GM10847 (cell line): ENCODE measurements around the gene PLXDC2.

Source experiments
- POLR2A ChIP-seq: IDR thresholded peaks from 2 replicates; pipeline ENCODE4 v1.6.1; 2011; ENCODE audit not compliant: insufficient read length; ENCODE audit errors: extremely low read depth

The PLXDC2 gene

DNA sequence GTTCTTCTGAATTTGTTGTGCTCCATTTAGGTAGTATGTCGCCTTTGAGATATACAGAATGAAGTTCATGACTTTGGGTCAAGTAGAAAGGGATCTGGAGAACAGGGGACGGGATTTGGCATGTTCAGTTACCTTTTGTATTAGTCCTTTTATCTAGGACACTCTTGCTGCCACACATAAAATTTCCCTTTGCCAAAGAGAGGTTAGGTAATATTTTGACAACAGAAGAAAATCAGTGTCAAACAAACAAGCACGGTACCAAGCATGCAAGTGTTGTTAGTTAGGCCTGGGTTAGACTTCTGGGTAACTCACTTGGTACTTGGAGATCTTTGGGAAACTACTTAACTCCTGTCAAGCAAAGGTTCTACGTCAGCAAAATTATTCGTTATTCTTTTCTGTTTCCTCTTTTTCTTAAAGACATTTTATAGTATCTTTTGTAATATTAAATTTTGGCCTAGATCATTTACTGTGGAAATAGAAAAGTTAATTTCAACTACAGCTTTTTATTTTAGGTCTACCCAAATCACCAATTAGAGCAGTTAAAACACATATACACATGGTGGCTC, 116.7 kb downstream of the PLXDC2 start:
- TF ChIP-seq POLR2A = no peak

DNA sequence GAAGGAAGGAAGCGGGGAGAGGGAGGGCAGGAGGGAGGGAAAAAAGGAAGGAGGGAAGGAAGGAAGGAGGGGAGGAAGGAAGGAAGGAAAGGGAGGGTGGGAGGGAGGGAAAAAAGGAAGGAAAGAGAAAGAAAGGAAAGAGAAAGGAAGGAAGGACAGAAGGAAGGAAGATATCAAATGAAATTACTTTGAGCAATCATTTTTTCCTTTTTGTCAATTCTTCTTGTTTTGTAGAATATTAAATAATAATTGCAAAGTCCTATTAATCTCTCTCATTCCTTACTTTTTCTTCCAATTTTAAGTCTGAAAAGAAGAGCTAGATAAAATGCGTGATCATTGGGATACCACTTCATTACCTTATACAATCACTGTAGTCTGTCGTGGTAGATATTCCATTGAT, 117.5 kb downstream of the PLXDC2 start:
- TF ChIP-seq POLR2A = no peak

DNA sequence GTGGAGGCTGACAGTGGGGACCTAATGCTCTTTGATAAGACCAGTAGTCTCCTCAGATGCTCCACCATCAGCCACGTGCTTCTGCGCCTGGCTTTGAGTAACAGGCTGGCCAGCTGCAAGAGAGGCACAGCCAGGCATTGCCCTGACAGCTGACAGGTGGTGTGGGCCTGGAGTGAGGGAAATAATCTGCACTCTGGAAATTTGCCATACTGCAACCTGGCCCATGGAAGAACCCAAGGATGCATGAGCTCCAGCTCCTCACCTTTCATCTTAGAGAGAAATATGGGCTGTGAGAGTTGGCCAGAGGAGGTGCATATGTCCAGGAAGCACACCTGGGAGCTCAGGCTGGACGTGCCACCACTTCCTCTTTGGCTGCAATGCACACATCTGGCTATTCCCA, 118.9 kb downstream of the PLXDC2 start:
- no peak for TF ChIP-seq POLR2A

DNA sequence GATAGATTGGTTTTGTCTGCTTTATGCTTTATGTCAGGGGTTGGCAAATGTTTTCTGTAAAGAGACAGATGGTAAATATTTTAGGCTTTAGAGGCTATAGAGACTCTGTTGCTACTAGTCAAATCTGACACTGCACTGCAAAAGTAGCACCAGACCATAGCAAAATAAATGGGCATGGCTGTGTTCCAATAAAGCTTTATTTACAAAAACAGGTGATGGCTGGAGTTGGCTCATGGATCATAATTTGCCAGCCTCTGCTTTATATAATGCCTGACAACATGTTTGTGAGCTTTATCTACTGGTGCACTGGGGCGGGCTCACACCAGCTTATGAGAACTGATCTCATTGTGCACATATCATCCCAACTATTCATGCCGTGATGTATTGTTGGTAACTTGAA, 120.1 kb downstream of the PLXDC2 start:
- no peak for TF ChIP-seq POLR2A

DNA sequence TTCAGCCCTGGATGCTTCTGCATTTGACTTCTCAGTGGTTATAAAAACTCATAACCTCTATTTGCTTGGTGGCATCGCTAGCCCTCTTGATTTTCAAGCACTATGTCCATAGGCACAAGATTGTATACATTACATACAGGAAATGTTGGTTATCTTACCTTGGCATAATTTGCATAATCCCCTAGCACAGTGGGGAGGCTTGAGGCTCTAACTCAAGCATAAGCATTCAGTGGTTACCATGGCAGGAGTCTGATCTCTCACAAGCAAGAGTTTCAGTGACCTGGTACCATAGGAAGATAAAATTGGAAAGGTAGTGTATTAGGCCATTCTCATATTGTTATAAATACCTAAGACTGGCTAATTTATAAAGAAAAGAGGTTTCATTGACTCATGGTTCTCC, 121.8 kb downstream of the PLXDC2 start:
- no peak for TF ChIP-seq POLR2A

DNA sequence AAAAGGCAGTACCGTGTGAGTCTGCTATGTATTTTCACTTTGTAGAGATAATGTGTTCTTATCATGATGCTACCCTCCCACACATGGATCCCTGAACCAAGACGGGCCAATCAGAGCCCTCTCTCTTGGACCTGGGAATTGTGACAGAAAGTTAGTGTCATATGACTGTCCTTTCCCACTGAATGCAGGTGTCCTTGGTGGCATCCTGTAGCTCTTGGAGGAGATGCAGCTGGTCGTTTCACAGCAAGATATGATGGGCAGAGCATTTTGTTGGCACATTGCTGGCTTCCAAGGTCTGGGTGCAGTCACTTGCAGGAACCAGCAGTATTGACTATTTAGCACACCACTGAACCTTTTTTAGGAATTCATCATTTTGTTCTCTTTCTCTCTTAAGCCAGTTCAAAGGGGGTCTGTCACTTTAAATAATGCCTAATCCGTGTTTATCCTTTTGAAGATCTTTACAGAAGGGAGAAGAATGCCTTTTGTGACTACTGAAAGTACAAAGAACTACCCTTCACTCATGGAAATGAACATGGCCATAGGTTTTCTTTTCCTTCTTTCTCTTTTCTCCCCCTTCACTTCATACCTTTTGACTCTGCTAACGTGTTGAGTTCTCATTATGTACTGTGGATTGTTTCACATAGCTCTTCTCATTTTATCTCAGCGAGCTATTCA, 125.1 kb downstream of the PLXDC2 start:
- TF ChIP-seq POLR2A = no peak

DNA sequence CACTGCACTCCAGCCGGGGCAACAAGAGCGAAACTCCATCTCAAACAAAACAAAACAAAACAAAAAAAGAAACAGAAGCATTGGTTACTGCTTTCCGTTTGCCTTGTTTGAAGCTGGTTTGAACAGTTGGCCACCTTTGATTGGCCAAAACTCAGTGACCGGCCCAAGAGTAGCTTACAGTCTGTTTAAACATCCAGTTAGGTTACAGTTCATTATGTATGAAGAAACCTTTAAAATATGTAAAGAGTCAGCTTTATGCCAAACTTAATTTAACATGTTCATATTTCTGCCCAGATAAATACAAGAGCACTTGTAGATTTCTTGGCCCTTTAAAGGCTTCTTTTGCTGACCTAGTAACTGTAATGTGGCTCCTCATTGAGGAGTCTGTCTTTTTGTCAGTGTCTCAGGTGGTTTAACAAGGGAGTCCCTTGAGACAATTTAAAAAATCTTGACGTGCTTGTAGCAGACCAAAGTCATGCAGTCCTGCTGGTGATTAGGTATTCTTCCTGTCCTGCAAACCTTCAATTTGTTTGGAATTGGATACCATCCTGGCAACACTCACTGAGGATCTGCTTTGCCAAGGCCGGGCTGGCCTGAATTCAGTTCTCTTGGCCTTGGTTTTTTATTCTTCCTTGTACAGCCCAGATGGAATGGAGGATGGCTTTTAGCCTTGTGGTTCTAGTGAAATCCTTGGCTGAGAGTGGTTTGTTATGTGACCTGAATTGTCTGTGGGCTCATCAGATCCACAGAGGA, 128.9 kb downstream of the PLXDC2 start:
- TF ChIP-seq POLR2A = no peak

DNA sequence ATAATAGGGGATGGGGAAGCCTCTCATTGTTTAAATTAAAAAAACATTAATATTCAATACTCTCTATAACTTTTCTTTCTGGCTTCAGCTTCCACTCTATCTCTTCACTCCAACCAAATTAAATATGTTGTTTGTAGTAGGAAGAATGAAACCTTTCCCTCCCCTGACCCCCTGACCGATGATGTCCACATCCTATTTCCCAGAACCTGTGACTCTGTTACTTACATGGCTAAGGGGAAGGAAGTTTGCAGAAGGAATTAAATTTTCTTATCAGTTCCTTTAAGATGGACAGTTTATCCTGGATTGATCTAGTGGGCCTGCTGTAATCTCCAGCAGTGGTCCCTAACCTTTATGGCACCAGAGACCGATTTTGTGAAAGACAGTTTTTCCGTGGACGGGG, 130.0 kb downstream of the PLXDC2 start:
- TF ChIP-seq POLR2A = no peak

DNA sequence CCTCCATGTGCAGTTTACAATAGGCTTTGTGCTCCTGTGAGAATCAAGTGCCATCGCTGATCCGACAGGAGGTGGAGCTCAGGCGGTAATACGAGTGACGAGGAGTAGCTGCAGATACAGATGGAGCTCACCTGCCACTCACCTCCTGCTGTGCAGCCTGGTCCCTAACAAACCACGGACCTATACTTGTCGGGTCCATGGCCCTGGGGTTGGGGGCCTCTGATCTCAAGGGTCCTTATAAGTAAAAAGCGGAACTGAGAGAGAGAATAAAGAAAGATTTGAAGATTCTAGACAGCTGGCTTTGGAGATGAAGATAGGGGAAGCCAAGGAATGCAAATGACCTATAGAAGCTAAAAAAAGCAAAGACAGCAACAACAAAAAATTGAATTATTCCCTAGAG, 130.6 kb downstream of the PLXDC2 start:
- no peak for TF ChIP-seq POLR2A

DNA sequence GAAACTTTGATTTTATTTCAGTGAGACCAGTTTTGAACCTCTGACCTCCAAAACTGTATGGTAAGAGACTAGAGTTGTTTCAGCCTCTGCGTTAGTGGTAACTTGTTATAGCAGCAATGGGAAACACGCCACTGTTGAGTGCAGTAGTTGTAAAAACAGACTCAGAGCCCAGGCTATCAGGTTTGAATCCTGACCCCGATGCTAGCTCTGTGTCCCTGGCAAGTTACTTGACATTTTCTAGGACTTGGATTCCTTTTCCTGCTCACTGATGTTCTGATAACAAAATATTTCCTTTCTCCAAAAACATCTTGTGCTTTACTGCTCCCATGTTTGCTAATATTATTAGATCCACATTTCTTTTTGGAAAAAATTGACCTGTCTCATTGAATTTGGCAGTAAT, 131.0 kb downstream of the PLXDC2 start:
- TF ChIP-seq POLR2A = no peak

DNA sequence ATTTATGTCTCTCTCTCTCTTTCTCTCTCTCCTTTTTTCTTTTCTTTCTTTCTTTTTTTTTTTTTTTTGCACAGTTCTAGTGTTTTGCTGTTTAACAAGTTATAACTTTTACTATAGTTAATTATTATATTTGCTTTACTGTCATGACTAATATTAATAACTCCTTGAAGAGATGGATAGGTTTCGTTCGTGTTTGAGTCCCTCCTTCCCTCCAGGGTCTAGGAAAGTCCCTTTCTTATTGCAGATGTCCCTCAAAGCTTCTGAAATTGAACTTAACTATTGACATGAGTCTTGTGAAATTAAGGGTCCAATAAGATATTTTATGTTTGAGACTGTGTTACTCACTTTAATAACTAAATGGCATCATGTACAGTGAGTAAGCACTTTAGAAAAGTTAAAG, 131.4 kb downstream of the PLXDC2 start:
- no peak for TF ChIP-seq POLR2A

DNA sequence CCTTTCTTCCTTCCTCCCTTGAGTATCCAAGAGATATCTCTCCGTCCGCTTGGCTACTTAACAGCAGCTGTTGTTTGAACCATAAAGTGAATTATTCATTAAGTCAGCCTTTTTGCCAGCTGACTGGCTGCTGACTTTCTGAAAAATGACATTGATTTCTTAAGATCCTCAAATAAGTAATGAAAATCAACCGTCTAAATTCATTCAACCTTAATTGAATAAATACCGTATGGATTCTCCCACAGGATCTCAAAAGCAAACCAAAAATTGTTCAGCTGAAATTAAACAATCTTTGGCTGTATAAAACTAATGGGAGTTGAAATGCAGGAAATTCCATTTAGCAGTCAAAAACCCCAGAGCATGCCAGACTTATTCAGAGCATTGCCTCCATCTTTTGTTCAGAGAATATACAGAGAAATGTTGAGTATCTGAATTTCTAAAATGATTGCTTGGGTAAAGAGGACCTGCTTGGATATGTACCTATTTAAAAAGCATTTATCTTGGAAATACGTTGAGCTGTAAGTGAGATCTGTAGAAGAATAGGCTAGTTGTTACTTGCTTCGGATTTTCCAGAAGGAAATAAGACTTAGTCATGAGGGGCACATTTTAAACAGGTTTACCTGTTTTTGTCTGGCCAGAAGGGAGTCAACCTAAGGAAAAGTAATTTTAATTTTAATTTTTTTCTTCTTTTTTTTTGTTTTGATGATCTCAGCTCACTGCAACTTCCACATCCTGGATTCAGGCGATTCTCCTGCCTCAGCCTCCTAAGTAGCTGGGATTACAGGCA, 136.2 kb downstream of the PLXDC2 start:
- no peak for TF ChIP-seq POLR2A

DNA sequence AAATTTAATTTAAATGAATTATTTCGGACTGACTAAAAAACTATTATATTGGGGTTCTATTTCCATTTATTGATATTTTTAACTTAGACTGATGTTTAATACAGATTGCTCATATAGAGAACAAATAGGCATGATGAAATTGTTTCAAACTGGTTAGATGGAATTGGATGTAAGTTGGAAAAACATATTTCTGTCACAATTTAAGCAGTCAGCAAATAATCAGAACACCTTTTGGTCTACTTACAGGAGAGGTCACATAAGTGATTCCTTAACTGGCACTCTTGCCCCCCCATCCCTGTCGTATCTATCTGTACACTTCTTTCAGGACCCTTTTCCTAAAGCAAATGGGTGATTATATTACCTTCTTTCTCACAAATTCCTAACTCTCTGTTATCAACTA, 138.4 kb downstream of the PLXDC2 start:
- TF ChIP-seq POLR2A = no peak

DNA sequence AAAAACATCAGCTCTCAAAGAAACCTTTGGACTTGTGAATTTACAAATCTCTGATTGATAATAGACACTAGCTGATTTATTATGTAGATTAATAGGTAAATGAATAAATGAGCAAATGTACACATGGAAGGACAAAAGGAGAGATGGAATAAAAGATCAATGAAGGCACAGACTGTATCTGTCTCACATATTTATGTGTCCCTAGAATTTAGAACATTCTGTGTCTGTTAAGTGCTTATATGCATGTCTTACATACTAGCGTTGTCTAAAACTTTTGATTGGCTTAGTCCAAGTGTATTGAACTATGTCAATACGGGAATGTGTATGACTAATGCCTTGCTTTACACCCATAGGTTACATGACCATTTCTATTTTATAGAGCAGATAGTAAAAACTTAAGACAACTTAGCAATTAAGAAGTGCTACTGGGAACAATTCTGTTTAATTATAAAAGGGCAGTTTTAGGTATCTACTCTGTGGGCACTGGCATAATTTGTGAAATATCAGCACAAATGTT, 140.3 kb downstream of the PLXDC2 start:
- TF ChIP-seq POLR2A = no peak

DNA sequence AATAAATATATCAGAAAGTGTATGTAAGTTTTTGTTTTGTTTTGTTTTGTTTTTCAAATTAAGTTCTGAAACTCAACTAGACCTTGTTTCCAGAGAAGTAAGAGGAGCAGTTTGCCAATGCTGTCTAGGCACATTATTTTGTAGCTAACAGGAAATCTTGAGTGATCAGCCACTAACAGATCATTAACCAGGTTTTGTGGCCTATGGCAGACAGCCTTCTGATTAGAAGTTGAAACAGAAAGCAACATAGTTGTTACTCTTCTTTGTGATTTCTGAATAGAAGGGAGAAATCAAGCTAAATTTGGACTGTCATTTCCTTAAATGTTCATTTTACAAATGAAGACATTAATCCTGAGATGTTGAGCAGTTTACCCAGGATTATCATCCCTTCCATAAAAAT, 142.6 kb downstream of the PLXDC2 start:
- no peak for TF ChIP-seq POLR2A
